ENCODE data around the gene FAM83G. TPM values are rescaled to one million over a fixed set of nuclear protein-coding genes. Genes with fewer than 3 reads are reported as not detected.

Gene FAM83G
- total RNA-seq, 1 donor from 2014 or later, result 0.16 TPM

GRCh38 chr17:19005789-19006430, 1.3 kb upstream of the FAM83G start:
- no peak for DNase-seq

- DNase-seq, result no peak
Observed at GRCh38 chr17:19005137-19005773, 691 bp upstream of the FAM83G start.

DNA sequence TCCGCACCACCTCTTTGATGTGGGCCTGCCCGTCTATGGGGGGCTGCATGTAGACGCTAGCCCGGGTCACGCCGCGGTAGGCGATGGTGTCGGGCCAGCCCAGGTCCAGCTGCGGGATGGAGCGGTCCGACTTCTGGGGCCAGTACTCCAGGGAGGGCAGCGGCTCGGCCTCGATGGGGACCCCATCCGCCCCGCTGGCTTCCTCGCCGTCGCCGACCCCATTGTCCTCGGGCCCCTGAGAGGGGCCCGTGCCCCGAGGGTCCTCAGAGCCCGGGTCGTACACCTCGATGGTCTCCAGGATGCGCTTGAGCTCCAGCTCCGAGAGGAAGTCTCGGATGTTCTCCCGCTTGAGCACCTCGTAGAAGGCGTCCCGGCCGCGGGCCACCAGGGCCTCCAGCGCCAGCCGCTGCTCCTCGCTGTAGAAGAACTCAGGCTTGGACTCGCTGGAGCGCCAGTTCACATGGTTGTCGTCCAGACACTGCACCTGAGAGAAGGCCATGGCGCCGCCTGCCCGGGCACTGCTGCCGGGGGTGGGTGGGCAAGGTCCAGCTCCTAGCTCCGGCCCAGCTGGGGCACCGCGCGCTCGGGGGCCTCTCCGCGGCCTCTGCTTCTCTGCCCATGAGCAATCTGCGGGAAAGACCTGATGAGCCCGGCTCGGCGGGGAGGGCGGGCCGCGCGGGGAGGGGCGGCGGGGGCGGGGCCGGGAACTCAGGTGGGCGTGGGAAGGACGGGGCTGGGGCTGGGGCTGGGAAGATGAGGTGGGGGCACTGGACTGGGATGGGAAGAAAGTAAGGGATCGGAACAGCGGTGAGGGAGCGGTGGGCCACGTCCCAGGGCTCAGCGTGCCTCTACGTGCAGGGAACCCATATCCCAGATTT, 782 bp downstream of the FAM83G start:
- DNase-seq, result no peak

GRCh38 chr17:19002805-19003542, 1.6 kb downstream of the FAM83G start:
- DNase-seq, result no peak

DNA sequence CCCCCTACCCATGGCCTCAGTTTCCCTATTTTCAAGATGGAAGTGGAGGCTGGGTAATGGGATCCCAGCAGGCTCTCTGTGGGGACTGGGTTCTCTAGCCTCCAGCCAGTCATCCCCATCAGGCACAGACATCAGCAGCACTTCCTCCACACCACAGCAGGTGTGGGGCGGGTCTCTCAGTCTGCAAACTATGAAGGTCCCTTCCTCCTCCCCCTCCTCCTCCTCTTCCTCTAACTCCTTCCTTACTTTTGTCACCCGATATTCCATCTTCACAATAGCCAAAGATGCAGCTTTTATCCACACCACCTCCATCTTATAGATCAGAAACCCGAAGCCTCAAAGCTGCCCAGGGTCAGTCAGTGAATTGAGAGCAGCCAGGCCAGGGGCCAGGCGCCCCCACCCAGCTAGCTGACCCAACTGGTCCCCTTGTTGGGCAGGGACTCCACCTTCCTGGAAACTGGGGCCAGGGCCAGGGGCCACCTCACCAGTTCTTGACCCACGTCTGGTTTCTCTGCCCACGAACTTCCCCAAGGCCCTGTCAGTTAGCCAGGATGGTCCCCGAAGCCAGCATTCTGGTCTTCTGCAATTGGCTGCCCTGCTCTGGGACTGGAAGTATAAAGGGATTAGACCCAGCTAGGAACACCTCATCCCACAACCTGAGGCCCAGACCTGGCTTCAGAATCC, 2.5 kb downstream of the FAM83G start:
- DNase-seq, result no peak

DNA sequence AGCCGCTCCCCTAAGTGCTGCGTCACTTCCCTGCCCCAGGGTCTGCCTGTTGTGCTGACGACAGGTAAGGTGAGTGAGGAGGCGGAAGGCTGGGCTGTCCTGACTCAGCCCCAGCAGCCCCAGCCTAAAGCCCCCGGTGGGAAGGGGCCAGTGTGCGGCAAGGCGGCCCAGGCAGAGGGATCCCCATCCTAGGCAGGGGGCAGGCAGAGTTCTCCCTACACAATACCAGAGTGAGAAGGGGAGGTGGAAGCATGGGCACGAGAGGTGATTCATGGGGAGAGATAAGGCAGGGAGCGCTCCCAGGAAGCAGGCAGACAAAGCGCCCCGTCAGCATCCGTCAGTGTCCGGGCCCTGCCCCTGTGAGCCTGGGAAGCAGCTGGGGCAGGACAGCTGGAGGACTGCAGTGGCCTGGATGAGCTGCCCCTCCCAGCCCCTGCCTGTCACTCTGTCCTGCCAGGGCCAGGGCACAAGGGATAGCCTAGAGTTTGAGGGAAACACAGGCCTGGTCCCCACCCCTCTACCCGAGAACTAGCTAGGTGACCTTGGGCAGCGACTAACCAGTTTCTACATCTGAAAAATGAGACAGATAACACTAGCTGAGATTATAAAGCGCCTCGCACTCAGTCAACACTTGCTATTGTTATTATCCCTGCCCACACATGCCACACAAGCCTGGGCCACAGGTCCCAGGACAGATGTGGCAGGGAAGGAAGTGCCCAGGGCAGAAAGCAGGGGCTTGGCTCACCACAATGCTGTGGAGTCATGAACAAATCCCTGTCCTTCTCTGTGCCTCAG, 3.8 kb downstream of the FAM83G start:
- no peak for DNase-seq

- no peak for DNase-seq
Observed at GRCh38 chr17:18999911-19000310, 4.7 kb downstream of the FAM83G start.

DNA sequence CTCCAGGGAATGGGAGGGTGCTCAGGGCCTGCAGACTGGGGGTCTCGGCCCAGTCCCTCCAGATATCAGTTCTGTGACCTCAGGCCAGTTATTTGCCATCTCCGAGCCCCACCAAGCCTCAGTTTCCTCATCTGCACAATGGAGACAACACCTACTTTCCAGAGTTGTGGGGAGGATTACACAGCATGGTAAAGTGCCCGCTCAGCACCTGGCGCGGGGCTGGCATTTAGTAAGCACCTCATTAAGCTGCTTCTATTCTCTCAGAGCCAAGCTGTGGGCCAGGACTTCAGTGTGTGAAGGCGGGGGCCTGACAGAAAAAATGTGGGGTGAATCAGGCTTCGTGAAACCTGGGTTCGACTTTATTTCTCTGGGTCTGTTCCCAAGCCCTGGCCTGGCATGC, 5.2 kb downstream of the FAM83G start:
- DNase-seq, result no peak

GRCh38 chr17:18997650-18998196, 6.8 kb downstream of the FAM83G start:
- DNase-seq, result no peak

DNA sequence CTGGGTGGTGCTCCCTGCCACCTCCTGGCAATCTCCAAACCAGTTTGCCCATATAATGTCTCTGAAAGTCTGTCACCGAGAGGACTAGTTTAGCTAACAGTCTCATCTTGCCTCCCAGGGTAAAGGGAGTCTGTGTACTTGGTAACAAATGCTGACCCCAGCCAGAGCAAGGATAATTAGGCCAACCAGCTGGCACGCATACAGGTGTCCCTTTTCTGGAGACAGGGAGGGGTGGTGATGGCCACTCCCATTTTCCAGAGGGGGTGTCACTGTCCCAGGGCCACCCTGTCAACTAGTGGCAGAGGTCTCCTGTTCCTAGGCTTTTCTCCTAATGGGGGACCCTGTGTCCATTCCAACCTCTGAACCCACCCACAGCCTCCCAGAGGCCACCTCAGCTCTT, 8.1 kb downstream of the FAM83G start:
- no peak for DNase-seq

DNA sequence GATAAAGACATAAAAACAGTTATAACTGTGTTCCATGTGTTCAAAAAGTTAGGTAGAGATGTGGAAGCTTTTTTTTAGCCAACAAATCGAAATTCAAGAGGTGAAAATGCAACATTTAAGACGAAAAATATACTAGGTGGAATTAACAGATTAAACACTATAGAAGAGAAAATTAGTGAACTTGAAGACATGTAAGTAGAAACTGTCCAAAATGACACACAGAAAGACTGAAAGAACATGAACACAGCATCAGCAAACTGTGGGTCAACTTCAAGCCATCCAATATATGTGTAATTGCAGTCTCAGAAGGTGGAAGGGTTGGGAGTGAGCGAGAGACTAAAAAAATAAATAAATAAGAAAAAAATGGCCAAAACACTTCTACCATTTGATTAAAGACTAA, 9.3 kb downstream of the FAM83G start:
- DNase-seq, result no peak

DNA sequence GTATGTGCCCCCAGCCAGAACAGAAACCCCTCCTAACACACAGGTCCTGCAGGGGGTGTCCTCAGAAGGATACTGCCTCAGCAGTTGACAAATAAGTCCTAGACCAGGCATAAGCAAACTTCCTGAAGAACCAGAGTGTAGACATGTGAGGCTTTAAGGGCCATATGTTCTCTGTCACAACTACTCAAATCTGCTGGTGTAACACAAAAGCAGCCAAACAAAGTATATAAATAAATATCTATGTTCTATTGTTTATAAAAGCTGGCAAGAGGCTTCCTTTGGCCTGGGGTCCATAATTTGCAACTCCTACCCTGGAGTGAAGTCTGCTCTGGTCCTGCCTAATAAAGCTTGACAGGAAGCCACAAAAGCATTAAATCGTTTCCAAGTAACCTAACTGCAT, 9.9 kb downstream of the FAM83G start:
- DNase-seq, result no peak

- DNase-seq, result no peak
Observed at GRCh38 chr17:18993905-18994526, 10.5 kb downstream of the FAM83G start.

GRCh38 chr17:18992454-18993130, 12.0 kb downstream of the FAM83G start:
- no peak for DNase-seq

- DNase-seq, result no peak
Observed at GRCh38 chr17:18991531-18992315, 12.8 kb downstream of the FAM83G start.

- DNase-seq, result no peak
Observed at GRCh38 chr17:18990331-18990730, 14.2 kb downstream of the FAM83G start.

- no peak for DNase-seq
Observed at GRCh38 chr17:18988546-18989173, 15.9 kb downstream of the FAM83G start.

- DNase-seq, result no peak
Observed at GRCh38 chr17:18987862-18988545, 16.6 kb downstream of the FAM83G start.
